GM18498 (cell line): ENCODE results near the gene SLC2A9.

Source experiments
- ATAC-seq: cut with Tn5 transposase; IDR thresholded peaks from one replicate; pipeline ENCODE4 v1.9.1; 2021; ENCODE audit warnings: mild to moderate bottlenecking, moderate library complexity; ENCODE audit not compliant: unreplicated experiment

SLC2A9 gene

DNA sequence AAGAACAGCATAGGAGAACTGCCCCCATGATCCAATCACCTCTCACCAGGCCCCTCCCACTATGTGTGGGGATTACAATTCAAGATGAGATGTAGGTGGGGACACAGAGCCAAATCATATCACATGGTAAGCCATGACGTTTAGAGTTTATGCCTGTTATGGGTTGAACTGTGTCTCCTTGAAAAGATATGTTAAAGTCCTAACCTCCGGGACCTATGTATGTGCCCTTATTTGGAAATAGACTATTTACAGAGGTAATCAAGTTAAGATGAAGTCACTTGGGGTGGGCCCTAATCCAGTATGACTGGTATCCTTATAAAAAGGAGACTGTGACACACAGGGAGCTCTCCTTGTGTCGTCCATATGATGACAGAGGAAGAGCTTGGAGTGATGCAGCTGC is 25.2 kb upstream of the SLC2A9 start:
- no peak for ATAC-seq

DNA sequence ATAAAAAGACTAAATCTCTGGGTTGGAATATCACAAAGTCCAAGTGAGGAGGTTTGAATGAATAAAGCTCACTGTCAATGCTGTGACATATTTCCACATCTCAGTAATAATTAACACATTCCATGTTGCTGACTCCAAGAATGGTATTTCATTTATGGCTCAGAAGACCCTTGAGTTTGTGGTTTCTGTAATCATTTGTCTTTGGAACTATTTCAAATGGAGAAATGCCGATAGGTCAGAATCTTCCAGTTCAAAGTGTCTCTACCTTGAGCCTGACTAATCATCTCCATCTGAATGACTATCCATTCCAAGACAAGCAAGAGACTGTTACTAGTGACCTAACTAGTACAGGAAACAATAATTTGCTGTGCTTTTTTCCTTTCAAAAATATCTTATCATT is 24.2 kb upstream of the SLC2A9 start:
- ATAC-seq, result no peak

DNA sequence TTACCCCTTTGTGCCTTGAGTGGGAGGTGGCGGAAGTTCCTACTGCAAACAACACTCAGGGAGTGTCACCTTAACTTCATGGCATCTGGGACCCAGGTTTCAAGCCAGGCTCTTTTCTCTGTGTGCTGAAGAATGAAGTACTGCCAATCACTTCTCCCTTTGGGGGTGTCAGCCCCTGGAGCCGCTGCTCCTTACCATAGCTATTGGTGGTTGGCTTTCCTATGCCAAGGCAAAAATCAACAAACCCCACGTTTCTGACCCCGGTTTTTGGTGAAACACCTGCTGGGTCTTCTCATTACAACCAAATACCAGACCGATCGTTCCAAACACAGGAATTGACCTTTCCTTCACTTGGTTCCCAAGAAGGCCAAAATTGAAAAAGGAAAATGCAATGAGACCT is 19.7 kb upstream of the SLC2A9 start:
- no peak for ATAC-seq

DNA sequence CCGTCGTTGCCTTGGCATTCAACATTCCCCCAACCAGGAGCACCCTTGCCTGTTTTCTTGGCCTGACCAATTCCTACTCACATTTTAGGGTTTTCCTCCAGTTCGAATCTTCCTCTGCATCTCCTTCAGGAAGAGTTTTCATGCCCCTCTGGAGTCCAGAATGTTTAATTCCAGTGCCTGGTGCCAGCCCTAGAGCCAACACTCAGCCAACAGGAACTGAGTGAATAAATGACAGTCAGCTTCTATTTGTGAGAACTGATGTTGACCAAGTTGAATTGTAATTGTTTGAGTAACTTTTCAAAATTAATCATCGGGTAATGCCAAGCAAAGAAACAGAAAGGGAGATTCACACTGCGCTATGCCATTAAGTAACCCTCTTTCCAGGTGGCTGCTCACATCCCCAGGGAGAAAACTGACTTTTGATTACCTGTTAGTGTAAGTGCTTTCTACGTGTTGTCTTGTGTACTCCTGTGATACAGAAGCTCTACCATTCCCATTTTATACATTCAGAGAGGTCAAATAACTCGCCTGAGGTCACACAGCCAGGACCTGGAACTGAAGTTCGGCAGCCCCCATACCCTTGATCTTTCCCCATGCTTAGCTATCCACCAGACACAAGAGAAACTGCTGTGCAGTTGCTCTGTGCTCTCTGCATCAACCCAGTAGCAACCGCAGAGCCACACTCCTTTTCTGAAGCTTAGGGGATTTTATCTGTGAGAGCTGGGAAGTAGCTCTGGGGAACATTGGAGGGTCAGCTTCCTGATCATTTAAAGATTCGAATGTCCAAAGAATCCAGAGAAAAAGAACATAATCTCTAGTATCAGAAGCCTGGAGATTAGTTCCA is 19.0 kb upstream of the SLC2A9 start:
- ATAC-seq, result no peak

DNA sequence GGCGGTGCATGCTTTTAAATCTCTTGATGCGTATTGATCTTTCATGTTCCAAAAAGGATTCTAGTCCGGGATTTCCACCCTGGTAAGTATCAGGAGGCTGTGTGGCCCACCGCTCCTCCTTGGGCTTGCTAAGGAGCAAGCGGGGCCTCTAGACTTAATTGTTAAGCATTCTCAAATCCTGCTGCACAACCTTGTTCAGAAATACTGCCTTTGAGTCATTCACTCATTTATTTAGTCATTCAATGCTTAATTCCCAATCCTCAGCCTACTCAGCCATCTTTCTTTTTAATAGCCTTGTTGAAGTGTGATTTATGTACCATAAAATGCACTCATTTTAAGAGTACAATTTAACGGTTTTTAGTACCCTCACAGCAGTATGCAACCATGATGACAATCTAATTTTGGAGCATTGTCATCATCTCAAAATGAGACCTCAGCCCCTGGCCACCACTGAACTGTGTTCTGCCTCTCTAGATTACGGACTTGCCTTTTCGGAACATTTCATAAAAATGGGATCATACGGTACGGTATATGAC is 15.6 kb upstream of the SLC2A9 start:
- ATAC-seq, result no peak

DNA sequence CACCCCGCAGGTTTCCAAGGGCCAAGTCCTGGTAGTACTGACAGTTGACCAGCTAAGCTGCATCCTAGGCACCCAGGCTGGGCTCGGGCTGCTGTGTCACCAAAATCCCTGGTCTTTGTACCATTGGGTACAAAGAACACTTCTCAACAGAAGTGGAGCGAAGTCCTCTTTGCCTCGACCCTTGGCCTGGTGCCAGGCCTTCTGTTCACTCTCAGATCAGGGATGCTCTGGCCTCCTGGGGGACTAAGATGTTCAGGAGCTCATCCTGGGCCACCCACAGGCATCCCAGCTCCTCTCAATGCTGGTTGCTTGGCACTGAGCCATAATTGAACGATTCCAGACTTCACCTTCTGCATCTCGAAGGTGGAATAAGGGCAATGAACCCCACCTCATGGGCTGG is 13.8 kb upstream of the SLC2A9 start:
- no peak for ATAC-seq

DNA sequence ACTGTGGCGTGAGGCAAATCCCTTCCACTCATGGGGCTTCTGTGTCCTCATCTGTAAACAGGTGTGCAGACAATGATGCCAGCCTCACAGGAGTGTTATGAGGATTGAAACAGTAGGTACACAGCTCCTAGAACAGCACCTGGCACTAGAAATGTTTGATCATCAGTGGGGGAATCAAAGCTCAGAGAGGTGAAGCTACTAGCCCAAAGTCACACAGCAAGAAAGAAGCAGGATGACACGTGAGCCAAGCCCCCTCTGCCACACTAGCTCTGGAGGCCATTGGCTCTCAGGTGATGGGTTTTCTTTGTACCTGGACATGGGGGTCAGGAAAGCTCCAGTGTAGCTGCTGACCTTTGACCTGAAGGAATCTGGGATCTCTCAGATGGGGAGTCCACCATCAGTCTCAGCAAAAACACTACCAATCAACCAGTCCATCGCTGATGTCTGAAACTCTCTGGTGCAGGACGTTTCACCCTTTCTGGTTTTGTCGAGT is 13.4 kb upstream of the SLC2A9 start:
- no peak for ATAC-seq

DNA sequence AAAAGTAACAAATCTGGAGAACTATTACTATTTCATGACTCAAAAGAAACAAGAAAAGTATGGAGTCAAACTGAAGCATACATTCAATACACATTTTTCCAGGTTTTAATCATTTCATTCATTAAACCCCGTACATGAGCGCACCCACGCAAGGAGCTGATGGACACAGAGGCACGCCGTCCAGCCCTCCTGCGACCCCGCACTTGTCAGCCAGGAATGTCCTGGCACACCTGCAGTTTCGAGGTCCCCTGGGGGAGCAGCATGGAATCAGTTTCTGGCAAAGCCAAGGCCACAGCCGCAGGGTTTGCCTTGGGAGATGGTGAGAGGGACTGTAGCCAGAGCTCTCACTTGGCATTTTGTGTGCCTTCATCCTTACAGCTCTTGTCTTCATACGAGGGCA is 12.8 kb upstream of the SLC2A9 start:
- no peak for ATAC-seq

DNA sequence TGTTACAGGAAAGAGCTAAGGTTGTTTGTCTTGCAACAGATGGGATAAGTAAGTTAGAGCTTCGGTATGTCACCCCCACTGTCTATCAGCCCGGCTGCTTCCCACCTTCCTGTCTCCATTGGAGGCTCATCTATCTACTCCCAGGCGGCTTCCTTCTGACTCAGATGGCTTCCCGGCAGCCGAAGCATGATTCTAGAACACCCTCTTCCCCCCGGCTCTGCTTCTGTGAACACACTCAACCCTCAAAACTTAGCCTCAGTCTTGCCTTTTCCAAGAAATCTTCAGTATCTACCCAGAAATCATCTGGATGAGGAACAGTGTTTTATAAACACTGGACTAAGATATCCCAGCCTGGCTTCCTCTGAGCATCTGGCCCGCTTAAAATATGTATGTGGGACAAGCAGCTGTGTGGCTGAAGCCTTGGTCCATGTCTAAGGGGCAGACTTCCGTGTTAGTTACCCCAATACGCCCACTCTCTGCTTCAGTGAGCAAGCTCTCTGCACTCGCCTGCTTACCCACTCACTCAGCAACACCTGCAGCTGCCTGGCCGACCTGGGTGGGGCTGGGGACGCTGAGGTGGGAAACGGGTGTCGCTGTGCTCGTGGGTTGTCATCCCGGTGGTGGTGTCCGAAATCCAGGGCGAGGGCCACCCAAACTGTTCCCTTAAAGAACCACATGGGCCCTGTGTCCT is 12.0 kb upstream of the SLC2A9 start:
- no peak for ATAC-seq

DNA sequence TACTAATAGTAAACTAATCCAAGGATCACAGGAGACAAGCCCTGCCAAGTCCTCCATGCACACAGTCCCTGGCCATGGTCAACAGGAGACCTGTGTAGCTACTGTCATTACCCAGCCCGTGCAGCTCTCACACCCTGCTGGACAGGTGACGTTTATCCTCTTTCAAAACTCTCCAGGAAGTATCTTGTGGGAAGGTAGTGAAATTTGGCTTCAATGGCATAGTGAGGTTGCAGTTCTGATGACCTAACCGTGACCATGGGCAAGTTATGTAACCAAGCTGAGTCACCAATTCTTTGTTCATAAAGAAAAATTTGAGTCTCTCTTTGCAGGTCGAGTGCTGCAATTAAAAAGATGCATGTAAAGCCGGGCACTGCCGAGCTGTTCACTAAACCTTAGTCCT is 11.3 kb upstream of the SLC2A9 start:
- no peak for ATAC-seq

DNA sequence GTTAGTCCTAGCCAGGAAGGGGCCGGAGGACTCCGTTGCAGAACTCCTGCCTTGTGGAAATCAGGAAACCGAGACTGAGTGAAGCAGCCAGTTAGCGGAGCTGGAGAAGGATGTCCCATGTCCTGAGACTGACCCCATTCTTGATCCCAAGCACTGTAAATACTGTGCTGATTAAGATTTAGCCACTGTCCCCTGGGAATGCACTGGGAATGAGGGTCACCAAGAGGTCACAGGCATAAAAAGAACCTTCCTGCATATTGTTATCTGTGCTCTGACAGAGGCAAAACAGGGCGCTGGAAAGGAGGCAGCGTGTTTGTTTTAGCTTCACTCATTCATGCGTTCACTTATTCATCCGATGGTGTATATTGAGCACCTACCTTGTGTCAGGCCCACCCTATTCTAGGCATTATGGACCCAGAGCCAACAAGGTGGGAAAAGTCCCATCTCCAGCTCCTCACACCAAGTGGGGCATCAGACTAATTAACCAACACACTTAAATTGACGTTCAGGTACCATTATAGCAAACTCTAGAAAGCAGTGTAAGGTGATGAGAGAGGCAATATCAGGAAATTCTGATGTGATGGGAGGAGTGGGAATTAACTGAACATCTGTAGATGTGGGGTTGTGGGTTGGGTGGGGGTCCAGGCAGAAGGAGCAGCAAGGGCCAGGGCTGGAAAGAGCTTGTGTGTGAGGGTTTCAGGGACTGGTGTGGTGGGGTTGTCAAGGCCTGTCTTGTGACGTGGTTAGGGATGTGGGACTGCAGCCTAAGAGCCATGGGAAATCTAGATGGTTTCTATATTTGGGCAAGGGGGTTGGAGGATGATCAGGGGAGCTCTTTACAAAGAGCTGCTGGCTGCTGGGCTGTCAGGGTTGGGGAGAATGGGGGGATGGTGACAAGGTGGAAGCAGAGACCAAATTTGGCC is 10.6 kb upstream of the SLC2A9 start:
- no peak for ATAC-seq

DNA sequence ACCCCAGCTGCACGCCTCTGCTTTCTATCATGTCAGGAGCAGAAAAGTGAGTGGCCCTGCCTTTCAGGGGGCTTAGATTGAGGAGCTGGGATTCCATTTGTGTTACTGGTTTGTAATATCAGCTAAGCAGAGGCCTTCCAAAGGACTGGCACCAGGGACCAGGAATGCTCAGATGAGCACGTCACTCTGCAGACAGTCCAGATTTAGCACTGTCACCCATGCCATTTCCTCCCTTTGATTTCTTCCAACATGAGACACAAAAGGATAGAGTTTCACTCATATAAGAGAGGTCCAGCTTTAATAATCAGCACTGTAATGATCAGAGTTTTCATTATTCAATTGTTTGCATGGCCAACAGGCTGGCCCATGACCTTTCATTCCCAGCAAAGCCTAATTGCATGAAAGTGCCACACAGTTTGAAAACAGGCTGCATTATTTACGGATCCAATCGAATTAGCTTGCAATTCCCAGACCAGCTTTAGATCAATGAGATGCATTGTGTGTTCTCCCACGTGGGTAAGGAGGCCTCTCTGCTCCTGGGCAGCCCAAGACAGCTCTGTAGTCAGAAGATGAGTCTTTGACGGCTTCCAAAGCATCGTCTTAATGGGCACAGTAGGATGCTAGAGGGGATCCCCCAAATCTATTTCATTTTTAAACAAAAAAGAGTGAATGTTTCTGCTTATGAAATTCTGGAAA is 9.8 kb upstream of the SLC2A9 start:
- no peak for ATAC-seq

DNA sequence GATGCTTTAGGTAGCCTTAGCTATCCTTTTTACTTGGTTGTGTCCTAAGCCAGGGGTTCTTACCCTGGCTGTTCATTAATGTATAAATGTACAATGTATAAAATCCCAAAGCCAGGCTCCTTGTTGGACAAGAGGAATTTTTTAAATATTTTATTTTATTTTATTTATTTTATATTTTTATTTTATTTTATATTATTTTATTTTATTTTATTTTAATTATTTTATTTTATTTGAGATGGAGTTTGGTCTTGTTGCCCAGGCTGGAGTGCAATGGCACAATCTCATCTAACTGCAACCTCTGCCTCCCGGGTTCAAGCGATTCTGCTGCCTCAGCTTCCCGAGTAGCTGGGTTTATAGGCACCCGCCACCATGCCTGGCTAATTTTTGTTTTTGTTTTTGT is 8.1 kb upstream of the SLC2A9 start:
- no peak for ATAC-seq

DNA sequence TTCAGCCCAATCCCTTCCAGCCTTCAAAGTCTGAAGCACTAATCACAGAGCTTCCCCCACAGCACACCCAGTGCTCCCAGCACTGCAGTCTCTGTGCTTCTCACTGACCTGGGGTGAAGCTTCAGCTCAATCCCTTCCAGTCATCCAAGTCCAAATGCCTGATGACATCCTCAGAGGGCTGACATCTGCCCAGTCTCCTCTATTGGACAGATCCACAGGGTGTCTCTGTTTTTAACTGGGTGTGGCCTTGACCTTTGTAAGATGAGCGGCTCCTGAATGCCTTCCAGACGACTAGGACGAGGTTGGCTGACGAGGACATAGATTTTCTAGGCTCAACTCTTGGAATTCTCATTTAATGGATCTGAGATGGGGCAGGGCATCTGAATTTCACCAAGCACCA is 7.6 kb upstream of the SLC2A9 start:
- ATAC-seq, result no peak

DNA sequence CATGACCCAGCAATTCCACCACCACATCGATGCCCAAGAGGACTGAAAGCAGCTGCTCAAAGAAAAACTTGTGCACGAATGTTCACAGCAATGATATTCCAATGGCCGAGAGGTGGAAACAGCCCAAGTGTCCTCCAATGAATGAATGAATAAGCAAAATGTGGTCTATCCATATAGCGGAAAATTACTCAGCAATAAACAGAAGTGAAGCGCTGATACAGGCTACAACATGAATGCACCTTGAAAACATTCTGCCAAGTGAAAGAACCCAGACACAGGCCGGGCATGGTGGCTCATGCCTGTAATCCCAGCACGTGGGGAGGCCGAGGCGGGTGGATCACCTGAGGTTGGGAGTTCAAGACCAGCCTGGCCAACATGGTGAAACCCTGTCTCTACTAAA is 5.2 kb upstream of the SLC2A9 start:
- ATAC-seq, result no peak

DNA sequence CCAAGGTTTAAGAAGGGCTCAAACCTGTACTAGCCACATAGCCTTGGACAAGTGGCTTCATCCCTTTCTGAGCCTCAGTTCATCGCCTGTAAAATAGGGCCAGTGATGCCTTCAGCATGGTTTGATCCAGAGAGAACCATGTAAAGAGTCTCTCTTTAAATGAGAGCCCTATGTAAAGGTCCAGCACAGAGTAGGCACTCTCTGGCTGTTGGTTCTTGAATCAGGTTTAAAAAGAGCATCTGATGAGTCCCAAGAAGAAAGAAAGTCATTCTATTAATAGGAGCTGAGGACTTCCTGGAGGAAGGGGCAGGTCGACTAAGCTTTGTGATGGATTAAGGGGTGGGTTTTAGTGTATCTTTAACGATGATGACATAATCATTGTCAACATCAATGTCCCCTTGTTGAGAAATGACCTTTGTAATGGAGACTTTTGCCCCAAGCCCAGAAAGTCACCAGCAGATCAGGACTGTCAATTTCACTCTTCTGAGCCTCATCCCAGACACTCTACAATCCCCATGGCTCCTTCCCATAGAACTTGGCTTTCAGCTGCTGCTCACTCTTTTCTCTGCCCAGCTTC is 4.0 kb upstream of the SLC2A9 start:
- ATAC-seq, result no peak

DNA sequence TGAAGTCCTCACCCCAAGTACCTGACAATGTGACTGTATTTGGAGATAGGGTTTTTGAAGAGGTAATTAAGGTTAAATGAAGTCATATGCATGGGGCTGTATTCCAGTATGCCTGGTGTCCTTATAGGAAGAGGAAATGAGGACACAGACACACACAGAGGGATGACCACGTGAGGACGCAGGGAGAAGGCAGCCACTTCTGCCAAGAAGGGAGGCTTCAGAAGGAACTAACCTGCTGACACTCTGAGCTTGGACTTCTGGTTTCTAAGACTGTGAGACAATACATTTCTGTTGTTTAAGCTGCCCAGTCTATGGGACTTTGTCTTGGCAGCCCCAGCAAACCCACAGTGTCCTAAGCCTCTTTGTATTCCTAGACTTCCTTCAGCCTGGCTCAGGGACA is 3.0 kb upstream of the SLC2A9 start:
- no peak for ATAC-seq

DNA sequence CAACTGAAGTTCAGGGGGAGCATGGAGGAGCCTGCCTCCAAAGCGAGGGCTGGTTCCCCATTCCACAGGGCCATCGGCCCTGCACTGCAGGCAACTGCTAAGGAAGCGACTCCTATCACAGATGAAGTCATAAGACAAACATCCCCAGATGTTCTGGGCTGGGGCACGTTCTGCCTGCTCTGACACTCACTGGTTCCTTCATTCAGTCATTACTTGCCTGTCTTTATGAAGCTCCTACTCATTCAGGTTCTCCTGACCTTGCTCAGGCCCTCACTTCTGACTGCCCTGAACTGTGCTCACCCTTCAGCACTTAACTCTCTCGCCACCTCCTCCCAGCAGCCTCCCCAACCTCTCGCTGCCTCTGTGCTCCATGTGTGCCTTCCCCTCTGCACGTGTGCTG is 2.5 kb upstream of the SLC2A9 start:
- ATAC-seq, result no peak

DNA sequence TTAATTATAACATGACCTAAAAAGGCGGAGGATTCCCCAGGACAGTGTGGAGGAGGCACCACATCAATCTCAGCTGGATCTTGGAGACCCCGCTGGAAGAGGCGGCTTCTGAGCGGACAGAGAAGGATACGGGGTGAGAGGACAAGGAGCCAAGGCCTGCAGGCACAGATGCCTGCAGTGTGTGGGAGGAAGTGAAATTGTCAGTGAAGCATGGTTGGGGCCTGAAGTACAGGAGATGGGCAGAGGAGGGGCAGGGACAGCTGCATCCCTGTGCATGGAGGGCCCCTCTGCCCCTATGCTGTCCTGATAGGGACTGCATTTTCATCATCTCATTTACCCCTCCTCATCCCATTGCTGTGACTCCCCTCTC is 1.7 kb upstream of the SLC2A9 start:
- ATAC-seq, result no peak

DNA sequence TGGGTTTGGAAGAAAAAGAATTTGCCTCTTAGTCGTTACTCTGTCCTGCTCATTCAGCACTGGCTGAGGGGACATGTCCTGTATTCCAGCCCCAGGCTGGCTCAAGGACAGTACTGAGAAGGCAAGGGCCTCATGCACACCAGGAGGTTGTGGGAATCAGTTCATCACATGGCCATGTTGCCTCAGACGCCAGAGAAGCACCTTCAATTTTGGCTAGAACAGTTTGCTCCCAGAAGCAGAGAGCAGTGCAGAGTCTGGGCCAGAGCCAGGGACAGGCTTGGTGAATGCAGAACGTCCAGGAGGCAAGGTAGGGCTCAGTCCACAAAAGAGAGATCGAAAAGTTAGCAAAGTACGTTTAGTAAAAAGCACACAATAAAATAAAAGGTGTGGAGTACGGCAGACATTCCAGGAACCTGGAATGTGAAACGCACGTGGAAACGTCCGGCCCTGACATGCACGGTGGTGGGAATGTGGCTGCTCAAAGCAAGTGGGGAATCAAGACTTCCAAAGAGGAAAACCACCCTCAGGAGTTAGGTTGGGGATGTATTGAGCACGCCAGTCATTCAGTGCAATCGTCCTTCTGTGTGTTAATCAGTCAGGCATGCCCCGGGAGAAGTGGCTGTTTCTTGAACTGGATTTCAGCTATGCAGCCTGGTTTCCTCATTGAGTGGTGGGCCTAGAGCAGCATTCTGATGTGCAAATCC is 1.2 kb upstream of the SLC2A9 start:
- ATAC-seq, result no peak
